Measurements from ENCODE around the gene RSRP1.
A peak's percentile ranks its signal among the peaks of the same experiment; 100 is the strongest.
"Not testable (repeated sequence)": the region's sequence is repeated elsewhere in the genome, so short reads cannot be mapped to it uniquely, and the experiment has no call there.

RSRP1 gene

DNA sequence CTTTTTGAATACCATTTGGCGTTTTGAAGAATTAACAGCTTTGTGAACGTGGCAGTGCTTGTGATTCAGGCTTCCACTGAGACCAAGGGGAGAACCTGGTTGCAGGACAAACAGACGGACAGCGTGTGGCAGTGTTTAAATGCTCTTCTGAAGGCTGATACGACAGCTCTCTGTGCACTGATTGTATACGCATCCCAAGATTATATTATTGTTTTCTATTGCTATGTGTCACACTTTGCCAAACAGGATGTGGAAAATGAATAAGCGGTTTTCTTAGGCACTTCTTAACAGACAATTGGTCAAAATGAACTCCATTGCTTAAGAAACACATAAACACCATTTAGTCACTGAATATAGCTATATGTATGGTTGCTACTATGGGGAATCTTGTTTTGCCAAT, 12.6 kb upstream of the RSRP1 start:
- not testable (repeated sequence) for H3K9me3 ChIP-seq (ENCODE audit: severe bottlenecking); H3K27ac ChIP-seq (ENCODE audit: poor library complexity, severe bottlenecking); H3K36me3 ChIP-seq (ENCODE audit: low read depth); H3K27me3 ChIP-seq (ENCODE audit: insufficient read depth, poor library complexity, severe bottlenecking); H3K4me3 ChIP-seq (ENCODE audit: severe bottlenecking); DNase-seq (ENCODE audit: low spot score); H3K4me1 ChIP-seq (ENCODE audit: insufficient read depth, poor library complexity, severe bottlenecking)
- ATAC-seq (ENCODE audit: low read depth) = peak; percentile 88
- peak; percentile 20 for TF ChIP-seq CTCF (IDR thresholded peaks at IDR 0.05; ENCODE audit: poor library complexity, severe bottlenecking)

- H3K27me3 ChIP-seq (ENCODE audit: insufficient read depth, poor library complexity, severe bottlenecking) = no peaks in the 10 kb centered on the region
- ATAC-seq (ENCODE audit: low read depth) (no peak), DNase-seq (ENCODE audit: low spot score) (no peak)
- TF ChIP-seq CTCF (IDR thresholded peaks at IDR 0.05; ENCODE audit: poor library complexity, severe bottlenecking) = no peak
- no peak overlapping the region for H3K4me3 ChIP-seq (ENCODE audit: severe bottlenecking)
- H3K27ac ChIP-seq (ENCODE audit: poor library complexity, severe bottlenecking) = no peak overlapping the region
- H3K9me3 ChIP-seq (ENCODE audit: severe bottlenecking) = no peaks in the 10 kb centered on the region
- H3K36me3 ChIP-seq (ENCODE audit: low read depth) = no peaks in the 10 kb centered on the region
- H3K4me1 ChIP-seq (ENCODE audit: insufficient read depth, poor library complexity, severe bottlenecking) = no peaks in the 10 kb centered on the region
Measured at GRCh38 chr1:25257196-25257595, 9.9 kb upstream of the RSRP1 start.

DNA sequence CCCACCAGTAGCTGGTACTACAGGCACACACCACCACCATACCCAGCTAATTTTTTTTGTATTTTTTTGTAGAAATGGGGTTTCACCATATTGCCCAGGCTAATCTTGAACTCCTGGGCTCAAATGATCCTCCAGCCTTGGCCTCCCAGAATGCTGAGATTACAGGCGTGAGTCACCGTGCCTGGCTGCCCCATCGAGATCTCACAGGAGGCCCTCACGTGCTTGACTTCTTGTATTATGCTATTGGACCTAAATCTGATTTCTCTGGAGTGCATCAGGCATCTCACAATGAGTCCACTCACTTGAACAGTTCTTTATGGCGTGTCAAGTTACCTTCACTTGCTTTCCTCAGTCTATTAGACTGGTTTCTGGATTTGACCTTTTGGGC, 9.3 kb upstream of the RSRP1 start:
- DNase-seq (ENCODE audit: low spot score) = no peak
- ATAC-seq (ENCODE audit: low read depth) = no peak
- H3K27ac ChIP-seq (ENCODE audit: poor library complexity, severe bottlenecking) = no peak overlapping the region
- H3K4me1 ChIP-seq (ENCODE audit: insufficient read depth, poor library complexity, severe bottlenecking) = no peaks in the 10 kb centered on the region
- H3K9me3 ChIP-seq (ENCODE audit: severe bottlenecking) = no peaks in the 10 kb centered on the region
- no peak overlapping the region for H3K4me3 ChIP-seq (ENCODE audit: severe bottlenecking)
- no peaks in the 10 kb centered on the region for H3K27me3 ChIP-seq (ENCODE audit: insufficient read depth, poor library complexity, severe bottlenecking)
- no peak for TF ChIP-seq CTCF (IDR thresholded peaks at IDR 0.05; ENCODE audit: poor library complexity, severe bottlenecking)
- H3K36me3 ChIP-seq (ENCODE audit: low read depth) = no peaks in the 10 kb centered on the region

DNA sequence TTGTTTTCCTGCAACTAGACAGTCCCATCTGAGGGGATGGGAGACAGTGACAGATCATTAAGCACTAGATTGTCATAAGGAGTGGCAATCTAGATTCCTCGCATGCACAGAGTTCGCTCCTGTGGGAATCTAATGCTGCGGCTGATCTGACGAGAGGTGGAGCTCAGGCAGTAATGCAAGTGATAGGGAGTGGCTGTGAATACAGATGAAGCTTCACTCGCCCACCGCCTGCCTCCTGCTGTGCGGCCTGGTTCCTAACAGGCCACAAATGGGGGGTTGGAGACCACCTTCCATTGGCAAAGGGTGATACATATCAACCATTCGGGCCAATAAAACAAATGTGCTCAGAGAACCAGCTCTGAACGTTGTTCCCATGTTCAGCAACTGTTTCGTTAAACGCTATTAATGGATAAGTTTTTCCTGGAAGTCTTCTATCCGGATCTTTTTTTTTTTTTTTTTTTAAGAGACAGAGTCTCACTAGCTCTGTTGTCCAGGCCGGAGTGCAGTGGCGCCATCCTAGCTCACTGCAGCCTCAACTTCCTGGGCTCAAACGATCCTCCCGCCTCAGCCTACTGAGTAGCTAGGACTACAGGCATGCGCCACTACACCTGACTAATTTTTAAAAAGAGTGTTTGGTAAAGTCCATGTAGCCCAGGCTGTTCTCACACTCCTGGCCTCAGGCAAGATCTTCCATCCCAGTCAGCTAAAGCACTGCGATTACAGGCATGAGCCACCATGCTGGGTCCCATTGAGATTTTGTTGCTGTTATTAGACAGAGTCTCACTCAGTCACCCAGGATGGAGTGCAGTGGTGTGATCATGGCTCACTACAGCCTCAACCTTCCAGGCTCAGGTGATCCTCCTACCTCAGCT, 8.7 kb upstream of the RSRP1 start:
- DNase-seq (ENCODE audit: low spot score) = no peak
- Histone ChIP-seq H3K4me1 (ENCODE audit: insufficient read depth, poor library complexity, severe bottlenecking) (no peaks in the 10 kb centered on the region), H3K9me3 (ENCODE audit: severe bottlenecking) (no peaks in the 10 kb centered on the region)

More for the DNA sequence above, 8.7 kb upstream of the RSRP1 start:
- Histone ChIP-seq H3K4me3 (ENCODE audit: severe bottlenecking) (no peak overlapping the region), H3K27ac (ENCODE audit: poor library complexity, severe bottlenecking) (no peak overlapping the region), H3K27me3 (ENCODE audit: insufficient read depth, poor library complexity, severe bottlenecking) (no peaks in the 10 kb centered on the region), H3K36me3 (ENCODE audit: low read depth) (no peaks in the 10 kb centered on the region)
- ATAC-seq (ENCODE audit: low read depth) = no peak
- TF ChIP-seq CTCF (IDR thresholded peaks at IDR 0.05; ENCODE audit: poor library complexity, severe bottlenecking) = no peak

Measured in RWPE2 (cell line).